Measurements from ENCODE around the gene MAP3K3.

DNA sequence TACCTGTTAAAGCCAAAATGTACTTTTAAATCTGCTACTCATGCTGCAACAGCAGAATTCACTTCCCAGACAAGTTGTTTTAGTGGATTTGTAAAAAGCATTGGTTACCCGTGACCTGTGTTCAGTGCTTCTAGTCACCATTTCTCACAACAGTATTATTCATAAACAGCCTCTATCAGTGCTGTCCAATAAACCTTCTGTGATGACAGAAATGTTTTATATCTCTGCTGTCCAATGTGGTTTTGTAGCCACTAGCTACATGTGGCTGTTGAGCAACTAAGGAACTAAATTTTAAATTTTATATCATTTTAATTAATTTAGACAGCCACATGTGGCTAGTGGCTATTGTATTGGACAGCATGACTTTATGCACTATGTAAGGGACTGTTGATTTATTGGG is 12.6 kb downstream of the MAP3K3 start:
- no peak for TF ChIP-seq EGR1 (IDR thresholded peaks at IDR 0.05; ENCODE audit: borderline replicate concordance in 1 of 2, low read depth in 2 of 2, low read length in 2 of 2)
- no peak for TF ChIP-seq MXI1 (IDR thresholded peaks at IDR 0.05; ENCODE audit: low read depth, low read length)
- TF ChIP-seq HDAC2 (IDR thresholded peaks at IDR 0.05) = no peak
- TF ChIP-seq, protein P1, sequence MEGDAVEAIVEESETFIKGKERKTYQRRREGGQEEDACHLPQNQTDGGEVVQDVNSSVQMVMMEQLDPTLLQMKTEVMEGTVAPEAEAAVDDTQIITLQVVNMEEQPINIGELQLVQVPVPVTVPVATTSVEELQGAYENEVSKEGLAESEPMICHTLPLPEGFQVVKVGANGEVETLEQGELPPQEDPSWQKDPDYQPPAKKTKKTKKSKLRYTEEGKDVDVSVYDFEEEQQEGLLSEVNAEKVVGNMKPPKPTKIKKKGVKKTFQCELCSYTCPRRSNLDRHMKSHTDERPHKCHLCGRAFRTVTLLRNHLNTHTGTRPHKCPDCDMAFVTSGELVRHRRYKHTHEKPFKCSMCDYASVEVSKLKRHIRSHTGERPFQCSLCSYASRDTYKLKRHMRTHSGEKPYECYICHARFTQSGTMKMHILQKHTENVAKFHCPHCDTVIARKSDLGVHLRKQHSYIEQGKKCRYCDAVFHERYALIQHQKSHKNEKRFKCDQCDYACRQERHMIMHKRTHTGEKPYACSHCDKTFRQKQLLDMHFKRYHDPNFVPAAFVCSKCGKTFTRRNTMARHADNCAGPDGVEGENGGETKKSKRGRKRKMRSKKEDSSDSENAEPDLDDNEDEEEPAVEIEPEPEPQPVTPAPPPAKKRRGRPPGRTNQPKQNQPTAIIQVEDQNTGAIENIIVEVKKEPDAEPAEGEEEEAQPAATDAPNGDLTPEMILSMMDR (IDR thresholded peaks at IDR 0.05 in 2 of 3, conservative IDR thresholded peaks at IDR 0.05 in 1 of 3; ENCODE audit: control insufficient read depth in 2 of 3, extremely low read depth in 1 of 3, insufficient read depth in 1 of 3, low read depth in 3 of 3, low read length in 3 of 3) = no peak
- TF ChIP-seq SIN3A (IDR thresholded peaks at IDR 0.05; ENCODE audit: low read depth, low read length) = no peak
- TF ChIP-seq, protein P2, sequence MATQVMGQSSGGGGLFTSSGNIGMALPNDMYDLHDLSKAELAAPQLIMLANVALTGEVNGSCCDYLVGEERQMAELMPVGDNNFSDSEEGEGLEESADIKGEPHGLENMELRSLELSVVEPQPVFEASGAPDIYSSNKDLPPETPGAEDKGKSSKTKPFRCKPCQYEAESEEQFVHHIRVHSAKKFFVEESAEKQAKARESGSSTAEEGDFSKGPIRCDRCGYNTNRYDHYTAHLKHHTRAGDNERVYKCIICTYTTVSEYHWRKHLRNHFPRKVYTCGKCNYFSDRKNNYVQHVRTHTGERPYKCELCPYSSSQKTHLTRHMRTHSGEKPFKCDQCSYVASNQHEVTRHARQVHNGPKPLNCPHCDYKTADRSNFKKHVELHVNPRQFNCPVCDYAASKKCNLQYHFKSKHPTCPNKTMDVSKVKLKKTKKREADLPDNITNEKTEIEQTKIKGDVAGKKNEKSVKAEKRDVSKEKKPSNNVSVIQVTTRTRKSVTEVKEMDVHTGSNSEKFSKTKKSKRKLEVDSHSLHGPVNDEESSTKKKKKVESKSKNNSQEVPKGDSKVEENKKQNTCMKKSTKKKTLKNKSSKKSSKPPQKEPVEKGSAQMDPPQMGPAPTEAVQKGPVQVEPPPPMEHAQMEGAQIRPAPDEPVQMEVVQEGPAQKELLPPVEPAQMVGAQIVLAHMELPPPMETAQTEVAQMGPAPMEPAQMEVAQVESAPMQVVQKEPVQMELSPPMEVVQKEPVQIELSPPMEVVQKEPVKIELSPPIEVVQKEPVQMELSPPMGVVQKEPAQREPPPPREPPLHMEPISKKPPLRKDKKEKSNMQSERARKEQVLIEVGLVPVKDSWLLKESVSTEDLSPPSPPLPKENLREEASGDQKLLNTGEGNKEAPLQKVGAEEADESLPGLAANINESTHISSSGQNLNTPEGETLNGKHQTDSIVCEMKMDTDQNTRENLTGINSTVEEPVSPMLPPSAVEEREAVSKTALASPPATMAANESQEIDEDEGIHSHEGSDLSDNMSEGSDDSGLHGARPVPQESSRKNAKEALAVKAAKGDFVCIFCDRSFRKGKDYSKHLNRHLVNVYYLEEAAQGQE (IDR thresholded peaks at IDR 0.05; ENCODE audit: low read depth, low read length) = no peak
- no peak for TF ChIP-seq CREM (IDR thresholded peaks at IDR 0.05; ENCODE audit: low read depth)
- TF ChIP-seq EED (IDR thresholded peaks at IDR 0.05; ENCODE audit: low read depth) = no peak
- no peak for TF ChIP-seq CBFB (IDR thresholded peaks at IDR 0.05; ENCODE audit: low read depth)
- no peak for TF ChIP-seq ETV6 (conservative IDR thresholded peaks at IDR 0.05 in 1 of 2, IDR thresholded peaks at IDR 0.05 in 1 of 2; ENCODE audit: borderline replicate concordance in 1 of 2, low read depth in 1 of 2)
- TF ChIP-seq POLR2AphosphoS5 (IDR thresholded peaks at IDR 0.05; ENCODE audit: low read length) = no peak
- TF ChIP-seq MYC (IDR thresholded peaks at IDR 0.05; ENCODE audit: insufficient read depth, insufficient read length, insufficient replicate concordance, low read length, severe bottlenecking) = no peak
- TF ChIP-seq, protein P3, sequence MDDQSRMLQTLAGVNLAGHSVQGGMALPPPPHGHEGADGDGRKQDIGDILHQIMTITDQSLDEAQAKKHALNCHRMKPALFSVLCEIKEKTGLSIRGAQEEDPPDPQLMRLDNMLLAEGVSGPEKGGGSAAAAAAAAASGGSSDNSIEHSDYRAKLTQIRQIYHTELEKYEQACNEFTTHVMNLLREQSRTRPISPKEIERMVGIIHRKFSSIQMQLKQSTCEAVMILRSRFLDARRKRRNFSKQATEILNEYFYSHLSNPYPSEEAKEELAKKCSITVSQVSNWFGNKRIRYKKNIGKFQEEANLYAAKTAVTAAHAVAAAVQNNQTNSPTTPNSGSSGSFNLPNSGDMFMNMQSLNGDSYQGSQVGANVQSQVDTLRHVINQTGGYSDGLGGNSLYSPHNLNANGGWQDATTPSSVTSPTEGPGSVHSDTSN (IDR thresholded peaks at IDR 0.05; ENCODE audit: insufficient replicate concordance, low read depth, low read length) = no peak

Measured in GM12878 (cell line).